GM21619 (cell line): ENCODE measurements around the gene NOS1.

Source experiments
- ATAC-seq: cut with Tn5 transposase; IDR thresholded peaks from one replicate; pipeline ENCODE4 v1.9.1; 2021; ENCODE audit not compliant: unreplicated experiment

Gene NOS1

GRCh38 chr12:117180758-117181467 is 180.5 kb downstream of the NOS1 start:
- ATAC-seq = no peak

GRCh38 chr12:117178745-117179144 is 182.7 kb downstream of the NOS1 start:
- ATAC-seq = no peak

GRCh38 chr12:117178301-117178700 is 183.1 kb downstream of the NOS1 start:
- ATAC-seq = no peak

- no peak for ATAC-seq
Observed at GRCh38 chr12:117172168-117172567, 189.3 kb downstream of the NOS1 start.

- no peak for ATAC-seq
Observed at GRCh38 chr12:117171499-117172162, 189.8 kb downstream of the NOS1 start.

- no peak for ATAC-seq
Observed at GRCh38 chr12:117169548-117169947, 191.9 kb downstream of the NOS1 start.

- no peak for ATAC-seq
Observed at GRCh38 chr12:117168976-117169375, 192.4 kb downstream of the NOS1 start.

- ATAC-seq = no peak
Observed at GRCh38 chr12:117167769-117168168, 193.7 kb downstream of the NOS1 start.

GRCh38 chr12:117166107-117166506 is 195.3 kb downstream of the NOS1 start:
- ATAC-seq = no peak

- ATAC-seq = no peak
Observed at GRCh38 chr12:117165342-117165741, 196.1 kb downstream of the NOS1 start.

GRCh38 chr12:117162633-117163032 is 198.8 kb downstream of the NOS1 start:
- ATAC-seq = no peak

- no peak for ATAC-seq
Observed at GRCh38 chr12:117162167-117162539, 199.3 kb downstream of the NOS1 start.

- no peak for ATAC-seq
Observed at GRCh38 chr12:117161460-117162166, 199.8 kb downstream of the NOS1 start.

GRCh38 chr12:117159674-117160073 is 201.8 kb downstream of the NOS1 start:
- no peak for ATAC-seq

GRCh38 chr12:117158911-117159553 is 202.4 kb downstream of the NOS1 start:
- no peak for ATAC-seq
